Endothelial cell of hepatic sinusoid (primary cell): ENCODE measurements around the gene N4BP2L1.
"Not testable (repeated sequence)": the region's sequence is repeated elsewhere in the genome, so short reads cannot be mapped to it uniquely, and the experiment has no call there.

Source experiments
- in situ Hi-C: cut with HindIII; loops from 2 replicates; pipeline ENCODE4 v1.10.0; 2017; ENCODE audit warnings: low sequenced_read_pairs

N4BP2L1 gene

GRCh38 chr13:32391101-32391619, 36.8 kb downstream of the N4BP2L1 start:
- in situ Hi-C loops: no loop called here

- in situ Hi-C loops: no loop called here
These were observed 37.4 kb downstream of the N4BP2L1 start for GRCh38 chr13:32390484-32390883.

- in situ Hi-C loops: no loop called here
These were observed 37.9 kb downstream of the N4BP2L1 start for GRCh38 chr13:32390048-32390447.

GRCh38 chr13:32385410-32385809, 42.5 kb downstream of the N4BP2L1 start:
- in situ Hi-C loops: no loop called here

GRCh38 chr13:32384702-32385101, 43.2 kb downstream of the N4BP2L1 start:
- in situ Hi-C loops: no loop called here

GRCh38 chr13:32383836-32384618, 43.9 kb downstream of the N4BP2L1 start:
- in situ Hi-C loops: no loop called here

- in situ Hi-C loops: no loop called here
These were observed 46.4 kb downstream of the N4BP2L1 start for GRCh38 chr13:32381539-32381938.

- in situ Hi-C loops: no loop called here
These were observed 49.9 kb downstream of the N4BP2L1 start for GRCh38 chr13:32378012-32378411.

GRCh38 chr13:32376642-32377415, 51.1 kb downstream of the N4BP2L1 start:
- in situ Hi-C loops: no loop called here

- in situ Hi-C loops: no loop called here
These were observed 57.1 kb downstream of the N4BP2L1 start for GRCh38 chr13:32370805-32371204.

- in situ Hi-C loops: no loop called here
These were observed 65.4 kb downstream of the N4BP2L1 start for GRCh38 chr13:32362574-32362973.

GRCh38 chr13:32355935-32356334, 72.0 kb downstream of the N4BP2L1 start:
- in situ Hi-C loops: not testable (repeated sequence)

GRCh38 chr13:32354040-32354439, 73.9 kb downstream of the N4BP2L1 start:
- in situ Hi-C loops: no loop called here

- in situ Hi-C loops: not testable (repeated sequence)
These were observed 77.0 kb downstream of the N4BP2L1 start for GRCh38 chr13:32350839-32351441.
